ENCODE results near the gene ASCL5.

- TF ChIP-seq POLR2AphosphoS5 (IDR thresholded peaks at IDR 0.05; ENCODE audit: low read length) (no peak), NR2C2 (IDR thresholded peaks at IDR 0.05; ENCODE audit: borderline replicate concordance, control insufficient read depth, insufficient read length, low read depth) (no peak), CEBPB (IDR thresholded peaks at IDR 0.05; ENCODE audit: borderline replicate concordance in 1 of 2, low read depth in 2 of 2, low read length in 2 of 2) (no peak), SPI1 (IDR thresholded peaks at IDR 0.05; ENCODE audit: borderline replicate concordance, insufficient read depth, low read depth, low read length) (no peak), CHD2 (IDR thresholded peaks at IDR 0.05; ENCODE audit: borderline replicate concordance, low read depth, low read length) (no peak), CTCF (IDR thresholded peaks at IDR 0.05 in 2 of 3, conservative IDR thresholded peaks at IDR 0.05 in 1 of 3; ENCODE audit: control insufficient read depth in 2 of 3, extremely low read depth in 1 of 3, insufficient read depth in 1 of 3, low read depth in 3 of 3, low read length in 3 of 3) (no peak), MYC (IDR thresholded peaks at IDR 0.05; ENCODE audit: insufficient read depth, insufficient read length, insufficient replicate concordance, low read length, severe bottlenecking) (no peak), YY1 (IDR thresholded peaks at IDR 0.05; ENCODE audit: low read depth, low read length) (no peak), EZH2 (IDR thresholded peaks at IDR 0.05; ENCODE audit: borderline replicate concordance, control insufficient read depth, low read depth, low read length) (no peak), CREB1 (IDR thresholded peaks at IDR 0.05; ENCODE audit: low read depth) (no peak), ZZZ3 (IDR thresholded peaks at IDR 0.05; ENCODE audit: control insufficient read depth, insufficient read length, low read depth) (no peak)
- TF ChIP-seq, protein P1, sequence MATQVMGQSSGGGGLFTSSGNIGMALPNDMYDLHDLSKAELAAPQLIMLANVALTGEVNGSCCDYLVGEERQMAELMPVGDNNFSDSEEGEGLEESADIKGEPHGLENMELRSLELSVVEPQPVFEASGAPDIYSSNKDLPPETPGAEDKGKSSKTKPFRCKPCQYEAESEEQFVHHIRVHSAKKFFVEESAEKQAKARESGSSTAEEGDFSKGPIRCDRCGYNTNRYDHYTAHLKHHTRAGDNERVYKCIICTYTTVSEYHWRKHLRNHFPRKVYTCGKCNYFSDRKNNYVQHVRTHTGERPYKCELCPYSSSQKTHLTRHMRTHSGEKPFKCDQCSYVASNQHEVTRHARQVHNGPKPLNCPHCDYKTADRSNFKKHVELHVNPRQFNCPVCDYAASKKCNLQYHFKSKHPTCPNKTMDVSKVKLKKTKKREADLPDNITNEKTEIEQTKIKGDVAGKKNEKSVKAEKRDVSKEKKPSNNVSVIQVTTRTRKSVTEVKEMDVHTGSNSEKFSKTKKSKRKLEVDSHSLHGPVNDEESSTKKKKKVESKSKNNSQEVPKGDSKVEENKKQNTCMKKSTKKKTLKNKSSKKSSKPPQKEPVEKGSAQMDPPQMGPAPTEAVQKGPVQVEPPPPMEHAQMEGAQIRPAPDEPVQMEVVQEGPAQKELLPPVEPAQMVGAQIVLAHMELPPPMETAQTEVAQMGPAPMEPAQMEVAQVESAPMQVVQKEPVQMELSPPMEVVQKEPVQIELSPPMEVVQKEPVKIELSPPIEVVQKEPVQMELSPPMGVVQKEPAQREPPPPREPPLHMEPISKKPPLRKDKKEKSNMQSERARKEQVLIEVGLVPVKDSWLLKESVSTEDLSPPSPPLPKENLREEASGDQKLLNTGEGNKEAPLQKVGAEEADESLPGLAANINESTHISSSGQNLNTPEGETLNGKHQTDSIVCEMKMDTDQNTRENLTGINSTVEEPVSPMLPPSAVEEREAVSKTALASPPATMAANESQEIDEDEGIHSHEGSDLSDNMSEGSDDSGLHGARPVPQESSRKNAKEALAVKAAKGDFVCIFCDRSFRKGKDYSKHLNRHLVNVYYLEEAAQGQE (IDR thresholded peaks at IDR 0.05; ENCODE audit: low read depth, low read length) = no peak
- TF ChIP-seq, protein P2, sequence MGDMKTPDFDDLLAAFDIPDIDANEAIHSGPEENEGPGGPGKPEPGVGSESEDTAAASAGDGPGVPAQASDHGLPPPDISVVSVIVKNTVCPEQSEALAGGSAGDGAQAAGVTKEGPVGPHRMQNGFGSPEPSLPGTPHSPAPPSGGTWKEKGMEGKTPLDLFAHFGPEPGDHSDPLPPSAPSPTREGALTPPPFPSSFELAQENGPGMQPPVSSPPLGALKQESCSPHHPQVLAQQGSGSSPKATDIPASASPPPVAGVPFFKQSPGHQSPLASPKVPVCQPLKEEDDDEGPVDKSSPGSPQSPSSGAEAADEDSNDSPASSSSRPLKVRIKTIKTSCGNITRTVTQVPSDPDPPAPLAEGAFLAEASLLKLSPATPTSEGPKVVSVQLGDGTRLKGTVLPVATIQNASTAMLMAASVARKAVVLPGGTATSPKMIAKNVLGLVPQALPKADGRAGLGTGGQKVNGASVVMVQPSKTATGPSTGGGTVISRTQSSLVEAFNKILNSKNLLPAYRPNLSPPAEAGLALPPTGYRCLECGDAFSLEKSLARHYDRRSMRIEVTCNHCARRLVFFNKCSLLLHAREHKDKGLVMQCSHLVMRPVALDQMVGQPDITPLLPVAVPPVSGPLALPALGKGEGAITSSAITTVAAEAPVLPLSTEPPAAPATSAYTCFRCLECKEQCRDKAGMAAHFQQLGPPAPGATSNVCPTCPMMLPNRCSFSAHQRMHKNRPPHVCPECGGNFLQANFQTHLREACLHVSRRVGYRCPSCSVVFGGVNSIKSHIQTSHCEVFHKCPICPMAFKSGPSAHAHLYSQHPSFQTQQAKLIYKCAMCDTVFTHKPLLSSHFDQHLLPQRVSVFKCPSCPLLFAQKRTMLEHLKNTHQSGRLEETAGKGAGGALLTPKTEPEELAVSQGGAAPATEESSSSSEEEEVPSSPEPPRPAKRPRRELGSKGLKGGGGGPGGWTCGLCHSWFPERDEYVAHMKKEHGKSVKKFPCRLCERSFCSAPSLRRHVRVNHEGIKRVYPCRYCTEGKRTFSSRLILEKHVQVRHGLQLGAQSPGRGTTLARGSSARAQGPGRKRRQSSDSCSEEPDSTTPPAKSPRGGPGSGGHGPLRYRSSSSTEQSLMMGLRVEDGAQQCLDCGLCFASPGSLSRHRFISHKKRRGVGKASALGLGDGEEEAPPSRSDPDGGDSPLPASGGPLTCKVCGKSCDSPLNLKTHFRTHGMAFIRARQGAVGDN (IDR thresholded peaks at IDR 0.05) = no peak
- TF ChIP-seq, protein P3, sequence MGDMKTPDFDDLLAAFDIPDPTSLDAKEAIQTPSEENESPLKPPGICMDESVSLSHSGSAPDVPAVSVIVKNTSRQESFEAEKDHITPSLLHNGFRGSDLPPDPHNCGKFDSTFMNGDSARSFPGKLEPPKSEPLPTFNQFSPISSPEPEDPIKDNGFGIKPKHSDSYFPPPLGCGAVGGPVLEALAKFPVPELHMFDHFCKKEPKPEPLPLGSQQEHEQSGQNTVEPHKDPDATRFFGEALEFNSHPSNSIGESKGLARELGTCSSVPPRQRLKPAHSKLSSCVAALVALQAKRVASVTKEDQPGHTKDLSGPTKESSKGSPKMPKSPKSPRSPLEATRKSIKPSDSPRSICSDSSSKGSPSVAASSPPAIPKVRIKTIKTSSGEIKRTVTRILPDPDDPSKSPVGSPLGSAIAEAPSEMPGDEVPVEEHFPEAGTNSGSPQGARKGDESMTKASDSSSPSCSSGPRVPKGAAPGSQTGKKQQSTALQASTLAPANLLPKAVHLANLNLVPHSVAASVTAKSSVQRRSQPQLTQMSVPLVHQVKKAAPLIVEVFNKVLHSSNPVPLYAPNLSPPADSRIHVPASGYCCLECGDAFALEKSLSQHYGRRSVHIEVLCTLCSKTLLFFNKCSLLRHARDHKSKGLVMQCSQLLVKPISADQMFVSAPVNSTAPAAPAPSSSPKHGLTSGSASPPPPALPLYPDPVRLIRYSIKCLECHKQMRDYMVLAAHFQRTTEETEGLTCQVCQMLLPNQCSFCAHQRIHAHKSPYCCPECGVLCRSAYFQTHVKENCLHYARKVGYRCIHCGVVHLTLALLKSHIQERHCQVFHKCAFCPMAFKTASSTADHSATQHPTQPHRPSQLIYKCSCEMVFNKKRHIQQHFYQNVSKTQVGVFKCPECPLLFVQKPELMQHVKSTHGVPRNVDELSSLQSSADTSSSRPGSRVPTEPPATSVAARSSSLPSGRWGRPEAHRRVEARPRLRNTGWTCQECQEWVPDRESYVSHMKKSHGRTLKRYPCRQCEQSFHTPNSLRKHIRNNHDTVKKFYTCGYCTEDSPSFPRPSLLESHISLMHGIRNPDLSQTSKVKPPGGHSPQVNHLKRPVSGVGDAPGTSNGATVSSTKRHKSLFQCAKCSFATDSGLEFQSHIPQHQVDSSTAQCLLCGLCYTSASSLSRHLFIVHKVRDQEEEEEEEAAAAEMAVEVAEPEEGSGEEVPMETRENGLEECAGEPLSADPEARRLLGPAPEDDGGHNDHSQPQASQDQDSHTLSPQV (IDR thresholded peaks at IDR 0.05) = no peak
Observed at GRCh38 chr1:201127755-201128455, 921 bp upstream of the ASCL5 start.
